T-helper 9 cell (primary cell): ENCODE measurements around the gene ALAS1.

Source experiments
- DNase-seq: peaks from one replicate; pipeline ENCODE4 v3.0.0-alpha.2; 2020

Gene ALAS1

DNA sequence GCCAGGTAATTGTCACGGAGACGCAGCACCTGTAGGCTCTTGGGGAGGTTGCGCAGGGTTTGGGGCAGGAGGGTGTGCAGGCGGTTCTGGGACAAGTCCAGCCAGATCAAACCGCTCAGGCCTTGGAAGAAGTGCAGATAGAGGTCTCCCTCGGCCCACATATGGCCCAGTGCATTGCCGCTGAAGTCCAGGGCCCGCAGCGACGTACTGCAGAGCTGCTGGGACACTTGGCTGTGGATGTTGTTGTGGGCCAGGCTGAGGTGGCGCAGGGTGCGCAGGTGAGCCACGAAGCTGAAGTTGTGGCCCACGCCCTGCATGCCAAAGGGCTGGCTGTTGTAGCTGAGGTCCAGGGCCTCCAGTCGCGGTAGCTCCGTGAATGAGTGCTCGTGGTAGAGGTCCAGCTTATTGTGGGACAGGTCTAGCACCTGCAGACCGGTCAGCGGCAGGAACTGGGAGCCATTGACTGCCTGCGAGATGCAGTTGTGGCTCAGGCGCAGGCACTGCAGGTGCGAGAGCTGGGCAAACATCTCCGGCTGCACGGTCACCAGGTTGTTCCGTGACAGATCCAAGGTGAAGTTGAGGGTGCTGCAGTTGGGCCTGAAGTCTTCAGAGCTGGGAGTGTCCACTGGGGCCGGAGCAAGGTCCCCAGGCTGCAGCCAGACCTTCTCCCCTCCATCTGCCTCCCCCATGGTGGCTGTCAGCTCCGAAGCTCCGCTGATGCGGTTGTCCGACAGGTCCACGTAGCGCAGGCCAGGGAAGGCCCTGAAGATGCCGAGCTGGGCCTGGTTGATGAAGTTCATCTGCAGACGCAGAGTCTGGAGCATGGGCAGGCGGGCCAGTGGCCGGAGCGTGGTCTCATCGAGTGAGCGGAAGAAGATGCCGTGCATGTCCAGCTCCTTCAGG, 24.6 kb downstream of the ALAS1 start:
- no peak for DNase-seq

DNA sequence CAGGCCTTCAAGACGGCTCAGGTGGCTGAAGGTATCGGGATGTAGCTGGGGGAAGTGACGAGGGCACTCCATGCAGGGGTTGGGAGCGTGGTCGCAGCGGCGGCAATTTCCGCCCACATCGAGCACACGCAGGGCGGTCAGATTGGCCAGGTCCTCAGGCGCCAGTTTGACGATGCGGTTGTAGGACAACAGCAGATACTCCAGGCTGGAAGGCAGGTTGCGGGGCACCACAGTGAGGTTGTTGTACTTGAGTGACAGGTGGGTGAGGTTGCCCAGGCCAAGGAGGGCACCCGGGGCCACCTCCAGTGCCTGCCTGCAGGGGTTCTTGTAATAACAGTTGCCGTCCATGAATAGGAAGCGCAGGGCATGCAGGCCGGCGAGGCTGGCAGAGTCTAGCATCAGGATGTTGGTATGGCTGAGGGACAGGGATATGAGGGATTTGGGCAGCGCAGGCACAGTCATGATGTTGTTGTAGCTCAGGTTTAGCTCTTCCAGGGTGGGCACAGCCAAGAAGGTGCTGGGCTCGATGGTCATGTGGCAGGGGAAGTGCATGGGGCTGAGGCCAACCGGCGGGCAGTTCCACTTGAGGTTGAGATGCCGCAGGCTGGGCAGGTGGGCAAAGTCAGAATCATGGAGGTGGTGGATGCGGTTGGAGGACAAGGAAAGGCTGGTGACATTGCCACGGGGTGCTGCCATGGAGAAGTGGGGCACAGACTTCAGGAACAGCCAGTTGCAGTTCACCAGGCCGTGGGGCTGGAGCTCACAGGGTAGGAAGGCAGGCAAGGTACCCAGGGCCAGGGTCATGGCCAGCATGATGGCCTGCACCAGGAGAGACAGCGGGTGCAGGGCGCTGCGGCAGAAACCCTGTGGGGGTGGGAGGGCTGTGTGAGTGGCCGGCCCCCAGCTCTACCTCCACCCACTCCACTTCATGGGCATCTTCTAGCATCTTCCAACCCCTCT, 25.8 kb downstream of the ALAS1 start:
- no peak for DNase-seq

DNA sequence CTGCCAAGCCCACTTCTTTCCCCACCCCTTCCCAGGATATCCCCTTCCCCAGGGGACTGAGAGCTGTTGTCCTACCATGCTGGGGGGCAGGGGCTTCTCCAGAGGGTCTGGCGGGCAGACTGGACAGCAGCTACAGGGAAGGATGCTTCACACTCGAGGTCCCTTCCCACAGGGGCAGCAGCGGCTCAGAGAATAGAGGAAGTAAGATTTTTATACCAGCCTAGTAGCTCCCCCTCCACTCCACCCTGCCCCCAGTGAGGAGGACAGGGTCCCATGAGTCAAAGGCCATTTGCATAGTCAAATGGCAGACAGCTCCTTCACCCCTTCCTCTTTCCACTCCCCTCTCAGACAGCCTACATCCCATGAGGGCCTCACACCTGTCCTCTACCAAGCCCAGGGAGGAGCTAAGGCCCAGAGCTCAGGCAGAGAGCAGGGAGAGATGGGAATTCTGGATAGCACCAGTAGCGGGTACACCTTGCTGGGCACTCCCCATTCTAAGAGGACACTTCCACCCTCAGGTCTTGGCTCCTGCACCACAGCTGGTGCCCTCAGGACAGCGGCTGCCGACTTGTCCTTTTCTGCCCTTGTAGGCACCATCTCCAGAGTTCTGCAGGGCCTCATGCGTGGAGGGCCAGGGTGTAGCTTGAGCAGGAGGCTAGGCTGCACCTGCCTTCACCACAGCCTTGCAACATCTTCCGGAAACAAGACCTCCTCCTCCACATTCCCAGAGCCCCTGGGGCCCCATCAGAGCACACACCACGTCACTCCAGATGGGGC, 27.7 kb downstream of the ALAS1 start, which contains the start of gene TLR9:
TSS of gene TLR9 (minus strand) at position 194 of the 777 bp plus-strand sequence. CDS start at position 78, 116 bp downstream.
- DNase-seq = no peak

DNA sequence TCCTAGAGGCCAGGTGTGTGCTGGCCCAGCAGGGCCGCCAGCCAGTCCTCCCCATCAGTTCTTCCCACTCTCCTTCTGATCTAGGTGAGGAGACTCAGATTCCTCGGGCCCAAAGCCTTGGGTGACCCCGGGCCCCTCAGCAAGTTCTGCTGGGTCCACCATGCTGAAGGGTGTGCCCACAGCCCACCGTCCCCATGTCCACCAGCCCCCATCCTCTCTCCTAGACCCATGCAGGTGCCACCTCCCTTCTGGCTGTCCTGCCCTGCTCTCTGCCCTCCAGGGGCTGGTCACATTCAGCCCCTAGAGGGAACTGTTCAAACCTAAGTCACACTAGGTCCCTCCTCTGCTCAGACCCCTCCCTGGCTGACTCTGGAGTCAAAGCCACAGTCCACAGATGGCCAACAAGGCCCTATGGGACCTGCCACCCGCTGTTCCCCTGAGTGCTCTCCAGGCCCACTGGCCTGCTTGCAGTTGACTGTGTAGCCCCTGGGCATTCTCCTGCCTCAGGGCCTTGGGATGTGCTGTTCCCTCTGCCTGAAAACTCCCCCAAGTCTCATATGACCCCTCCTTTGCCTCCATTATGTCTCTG, 28.4 kb downstream of the ALAS1 start:
- no peak for DNase-seq

DNA sequence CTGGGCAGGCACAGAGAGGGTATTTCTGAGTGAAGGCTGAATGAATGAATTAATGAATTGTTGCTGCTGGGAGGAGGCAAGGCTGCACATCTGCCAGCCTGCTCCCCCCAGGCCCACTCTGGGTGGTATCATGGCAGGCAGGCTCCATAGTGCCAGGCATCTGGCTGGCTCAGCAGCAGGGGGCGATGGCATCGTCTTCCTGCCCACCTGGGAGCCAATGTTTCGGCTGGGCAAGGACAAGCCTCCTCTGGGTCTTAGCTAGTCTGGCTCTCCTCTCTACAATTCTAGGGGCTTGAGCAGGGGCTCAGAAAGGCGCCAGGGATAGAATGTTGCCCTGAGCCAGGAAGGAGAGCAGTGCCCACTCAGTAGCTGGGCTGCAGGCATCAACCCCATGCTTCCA, 29.2 kb downstream of the ALAS1 start:
- no peak for DNase-seq

DNA sequence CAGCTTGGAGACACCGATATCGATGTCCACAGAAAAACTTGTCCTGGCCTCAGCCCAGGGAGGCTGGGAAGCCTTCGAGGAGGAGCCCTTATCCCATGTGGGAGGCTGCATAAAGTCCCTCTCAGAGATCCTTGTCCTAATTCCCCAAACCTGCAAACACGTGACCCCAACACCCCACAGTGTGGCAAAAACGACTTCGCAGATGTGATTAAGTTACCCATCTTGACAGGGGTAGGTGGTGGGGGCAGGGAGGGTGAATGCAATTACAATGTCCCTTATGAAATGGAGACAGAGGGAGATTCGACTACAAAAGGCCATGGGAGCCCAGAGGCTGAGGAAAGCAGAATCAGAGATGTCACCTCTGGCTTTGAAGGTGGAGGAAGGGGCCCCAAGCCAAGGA, 29.8 kb downstream of the ALAS1 start:
- no peak for DNase-seq

DNA sequence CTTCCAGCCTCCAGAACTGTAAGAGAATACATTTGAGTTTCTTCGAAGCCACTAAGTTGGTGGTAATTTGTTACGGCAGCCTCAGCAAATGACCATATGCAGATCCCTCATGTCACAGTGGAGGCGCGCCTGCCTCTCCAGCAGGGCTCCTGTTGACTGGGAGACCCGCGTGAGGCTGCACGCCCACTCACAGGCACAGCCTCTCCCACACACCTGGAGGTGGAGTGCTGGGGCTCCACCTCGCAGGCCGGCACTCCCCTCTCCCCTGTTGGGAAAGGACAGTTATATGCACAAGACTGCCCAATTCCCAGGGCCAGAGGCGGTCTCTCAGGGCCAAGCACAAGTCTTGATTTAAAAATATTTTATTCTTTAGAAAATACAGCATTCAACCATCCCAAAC, 30.3 kb downstream of the ALAS1 start:
- no peak for DNase-seq

DNA sequence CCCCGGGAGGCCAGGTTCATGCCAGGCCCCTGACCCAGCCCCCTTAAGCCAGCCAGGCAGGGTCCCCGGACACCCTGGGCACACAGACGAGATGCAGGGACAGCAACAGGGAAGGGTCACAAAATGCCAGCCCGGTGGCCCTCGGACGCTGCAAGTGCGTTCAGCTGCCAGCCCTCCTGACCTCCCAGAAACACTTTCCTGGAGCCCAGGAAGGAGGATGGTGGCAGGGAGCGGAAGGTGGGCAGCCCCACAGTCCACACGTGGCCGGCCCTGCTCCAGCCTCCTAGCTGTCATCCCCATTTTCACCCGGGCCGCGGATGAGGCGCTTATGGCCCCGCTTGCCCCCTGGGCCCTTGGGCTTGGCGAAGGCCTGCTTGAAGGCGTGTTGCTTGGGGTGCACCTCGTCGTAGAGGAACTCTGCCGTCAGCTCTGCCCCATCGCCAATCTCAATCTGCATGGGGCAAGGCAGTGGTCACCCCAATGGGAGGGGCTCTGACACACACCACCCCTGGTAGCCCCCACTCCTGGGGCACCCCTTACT, 30.9 kb downstream of the ALAS1 start:
- DNase-seq = no peak

DNA sequence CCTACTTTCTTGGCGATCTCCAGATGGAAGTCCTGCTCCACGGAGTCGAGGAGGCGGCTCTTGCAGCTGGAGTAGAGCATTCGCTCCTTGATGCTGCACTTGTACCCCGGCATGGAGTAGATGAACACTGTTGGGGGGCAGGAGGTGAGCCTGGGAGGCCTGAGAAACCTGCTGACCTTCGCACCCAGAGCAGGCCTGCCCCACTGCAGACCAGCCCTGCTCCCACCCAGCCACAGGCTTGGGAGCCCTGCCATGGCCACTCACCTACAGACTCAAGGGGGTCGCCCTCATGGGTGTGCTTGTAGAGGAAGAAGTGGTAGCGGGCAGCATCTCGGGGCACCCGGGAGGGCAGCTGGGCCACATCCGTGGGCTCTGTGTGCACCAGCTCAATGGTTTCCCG, 31.7 kb downstream of the ALAS1 start:
- no peak for DNase-seq

DNA sequence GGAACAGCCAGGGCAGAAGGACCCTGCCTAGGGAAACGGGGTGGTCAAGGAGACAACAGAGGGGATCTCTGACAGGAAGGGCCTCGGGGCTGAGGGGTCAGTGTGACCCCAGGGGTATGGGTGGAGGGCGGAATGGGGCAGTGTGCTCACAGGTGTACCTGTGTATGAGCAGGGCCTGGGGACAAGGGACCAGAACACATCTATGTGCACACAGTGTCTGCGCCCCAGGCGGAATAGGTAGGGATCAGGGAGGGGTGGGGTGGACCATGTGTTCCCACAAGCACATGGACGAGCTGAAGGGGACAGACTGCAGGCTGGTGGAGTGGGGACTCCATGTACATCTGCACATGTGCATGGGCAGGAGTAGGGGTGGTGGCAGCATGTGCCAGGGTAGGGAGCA, 32.5 kb downstream of the ALAS1 start:
- DNase-seq = no peak

DNA sequence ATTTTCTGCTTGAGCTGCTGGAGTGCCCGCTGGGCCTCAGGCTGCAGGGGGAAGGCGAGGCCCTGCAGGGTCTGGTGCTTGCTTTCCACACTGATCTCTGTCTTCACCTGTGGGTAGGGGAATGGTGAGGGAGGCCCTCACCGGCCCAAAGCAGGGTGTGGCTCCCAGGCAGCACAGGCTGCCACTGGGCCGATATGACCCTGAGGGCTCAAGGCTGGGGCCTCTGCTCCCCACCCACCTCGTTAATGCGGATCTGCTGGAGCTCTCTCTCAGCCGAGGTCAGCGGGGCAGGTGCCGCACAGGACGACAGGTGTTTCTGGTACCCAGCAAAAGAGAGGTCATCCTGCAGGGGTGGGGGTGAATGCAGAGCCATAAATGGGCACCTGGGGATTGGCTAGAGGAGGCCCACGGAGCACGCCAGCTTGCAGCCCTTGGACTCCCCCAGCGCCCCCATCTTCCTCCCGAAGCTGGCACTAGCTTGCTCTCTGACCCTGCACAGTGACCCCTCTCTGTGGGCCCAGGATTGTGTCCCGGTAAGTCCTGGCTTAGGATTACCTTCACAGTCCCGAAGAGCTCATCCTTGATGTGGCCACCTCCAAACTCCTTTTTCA, 33.0 kb downstream of the ALAS1 start:
- no peak for DNase-seq

DNA sequence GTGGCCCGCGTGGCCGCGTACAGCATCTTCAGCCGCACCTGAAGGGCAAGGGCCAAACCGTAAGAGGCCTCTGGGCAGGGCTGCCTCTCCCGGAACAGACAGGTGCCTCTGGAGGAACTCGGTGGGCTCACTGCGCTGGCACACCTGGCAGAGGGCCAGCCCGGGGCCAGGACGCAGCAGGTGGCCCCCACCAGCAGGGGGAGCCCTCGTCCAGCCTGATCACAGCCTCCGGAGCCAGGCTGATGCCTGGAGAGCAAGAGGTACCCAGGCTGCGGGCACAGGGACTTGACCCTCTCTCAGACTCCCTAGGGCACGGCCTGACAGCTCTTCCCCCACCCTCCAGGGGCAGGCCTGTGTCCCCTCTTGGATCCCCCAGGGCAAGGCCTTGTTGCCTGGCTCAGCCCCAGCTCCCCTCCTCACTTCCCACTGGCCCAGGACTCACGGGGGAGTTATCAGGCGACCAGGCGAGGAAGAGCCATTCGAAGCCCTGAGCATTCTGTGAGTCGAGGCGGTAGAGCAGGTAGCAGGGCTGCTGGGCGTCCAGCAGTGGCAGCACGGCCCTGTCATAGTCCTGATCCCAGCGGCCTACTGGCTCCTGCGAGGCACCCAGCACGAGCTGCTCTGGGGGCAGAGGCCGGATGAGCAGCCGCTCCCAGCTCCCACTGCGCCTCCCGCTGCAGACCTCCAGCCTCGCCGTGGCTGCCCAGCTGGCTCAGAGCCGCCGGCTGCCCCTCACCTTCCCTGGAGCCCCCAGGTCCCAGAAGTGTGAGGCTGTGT, 33.7 kb downstream of the ALAS1 start:
- DNase-seq = peak; percentile 97

DNA sequence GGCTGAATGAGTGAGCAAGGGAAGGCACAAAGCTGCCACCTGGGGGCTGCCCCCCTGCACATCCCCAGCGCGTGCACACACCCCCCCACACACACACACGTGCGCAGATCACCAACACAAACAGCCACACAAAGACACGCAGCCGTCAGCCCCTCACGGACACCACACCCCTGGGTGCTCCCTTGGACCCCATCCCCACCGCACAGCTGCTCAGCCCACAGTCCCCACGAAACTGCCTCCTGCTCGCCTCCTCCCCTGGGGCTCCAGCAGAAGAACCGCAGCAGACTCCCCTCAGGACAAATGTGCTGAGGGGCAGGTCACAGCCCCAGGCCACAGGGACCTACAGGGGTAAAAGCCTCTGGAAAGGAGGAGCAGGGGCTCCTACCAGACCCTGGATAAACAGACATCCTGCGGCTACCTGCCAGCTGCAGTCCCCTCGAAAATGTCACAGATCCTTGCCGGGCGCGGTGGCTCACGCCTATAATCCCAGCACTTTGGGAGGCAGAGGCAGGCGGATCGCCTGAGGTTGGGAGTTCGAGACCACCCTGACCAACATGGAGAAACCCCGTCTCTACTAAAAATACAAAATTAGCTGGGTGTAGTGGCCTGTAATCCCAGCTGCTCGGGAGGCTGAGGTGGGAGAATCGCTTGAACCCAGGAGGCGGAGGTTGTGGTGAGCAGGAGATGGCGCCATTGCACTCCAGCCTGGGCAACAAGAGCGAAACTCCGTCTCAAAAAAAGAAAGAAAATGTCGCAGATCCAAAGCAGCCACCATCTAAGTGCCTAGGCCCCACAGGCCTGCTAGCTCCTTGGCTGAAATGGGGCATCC, 34.5 kb downstream of the ALAS1 start:
- no peak for DNase-seq

DNA sequence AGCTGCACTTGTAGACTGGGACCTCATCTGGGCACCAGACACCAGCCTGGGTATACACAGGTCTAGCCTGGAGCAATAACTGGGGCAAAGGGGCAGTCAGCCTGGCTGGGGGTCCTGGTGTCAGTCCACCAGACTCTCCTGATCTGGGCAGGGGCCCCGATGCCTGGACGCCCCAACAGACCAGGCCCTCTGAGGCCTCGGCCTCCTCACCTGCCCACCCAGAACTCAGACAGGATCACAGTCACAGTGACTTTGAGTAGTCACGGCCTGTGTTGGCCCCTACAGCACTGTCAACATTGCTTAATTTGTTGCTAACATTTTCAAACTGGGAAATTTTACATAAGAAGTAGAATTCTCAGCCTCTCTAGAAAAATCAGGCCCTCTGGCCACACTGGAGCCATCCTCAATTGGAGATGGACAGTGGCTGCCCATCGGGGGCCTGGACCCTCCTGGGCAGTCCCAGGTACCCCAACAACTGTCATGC, 35.2 kb downstream of the ALAS1 start:
- no peak for DNase-seq

DNA sequence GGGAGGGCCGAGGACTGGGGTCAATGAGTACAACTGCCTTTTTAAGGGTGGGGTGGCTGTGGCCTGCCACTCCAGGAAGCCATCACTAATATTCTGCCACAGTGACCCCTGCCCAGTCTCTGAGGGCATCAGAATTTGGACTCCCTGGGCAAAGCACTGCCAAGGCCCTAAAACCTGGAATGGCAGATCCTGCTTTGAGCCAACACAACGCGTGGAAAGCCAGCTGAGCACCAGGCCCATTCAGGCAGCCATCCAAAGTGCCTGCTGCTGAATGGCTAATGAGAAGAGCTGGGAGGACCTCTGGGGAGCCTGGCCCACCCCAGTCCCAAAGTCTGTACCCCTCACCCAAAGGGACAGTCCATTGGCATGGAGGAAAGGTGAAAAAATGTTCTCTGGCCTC, 36.0 kb downstream of the ALAS1 start:
- no peak for DNase-seq

DNA sequence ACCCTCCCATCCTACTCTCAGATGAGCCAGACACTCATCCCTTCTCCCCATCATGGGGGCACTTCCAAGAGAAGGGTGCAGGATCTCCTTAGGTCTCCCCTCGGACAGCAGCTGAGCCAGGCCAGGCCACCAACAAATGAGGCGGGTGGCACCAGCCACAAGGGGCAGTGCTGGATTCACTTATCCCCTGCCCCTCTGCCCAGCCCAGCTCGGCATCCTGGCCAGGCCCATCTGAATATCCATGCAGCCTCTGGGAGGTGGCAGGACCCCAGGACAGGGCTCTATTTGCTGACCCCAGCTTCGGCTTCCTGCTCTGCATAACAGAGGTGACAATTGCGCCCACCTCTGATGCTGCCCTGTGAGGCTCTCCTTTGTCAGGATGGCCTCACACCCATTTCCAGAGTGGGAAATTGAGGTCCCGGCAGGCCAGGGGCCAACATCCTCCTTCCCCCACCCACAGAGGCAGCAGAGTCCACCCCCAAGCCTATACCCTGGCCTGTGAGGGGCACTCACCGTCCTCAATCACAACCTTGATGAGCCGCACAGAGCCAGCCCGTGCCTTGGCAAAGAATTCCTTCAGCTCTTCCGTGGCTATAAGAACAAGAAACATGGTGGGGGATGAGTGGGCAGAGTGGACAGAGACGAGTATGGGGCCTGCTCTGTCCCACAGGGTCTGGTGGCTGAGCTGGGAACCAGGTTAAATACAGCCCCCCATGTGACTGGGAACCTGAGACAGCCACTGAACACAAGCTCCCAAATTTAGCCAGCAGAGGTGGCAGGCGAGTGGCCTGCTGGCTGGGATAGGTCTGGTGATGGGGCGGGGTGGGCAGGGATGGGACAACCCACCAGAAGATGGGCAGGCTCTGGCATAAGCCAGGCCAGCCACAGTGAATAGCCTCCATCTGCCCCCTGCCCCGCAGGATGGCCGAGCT, 36.8 kb downstream of the ALAS1 start:
- DNase-seq = no peak

DNA sequence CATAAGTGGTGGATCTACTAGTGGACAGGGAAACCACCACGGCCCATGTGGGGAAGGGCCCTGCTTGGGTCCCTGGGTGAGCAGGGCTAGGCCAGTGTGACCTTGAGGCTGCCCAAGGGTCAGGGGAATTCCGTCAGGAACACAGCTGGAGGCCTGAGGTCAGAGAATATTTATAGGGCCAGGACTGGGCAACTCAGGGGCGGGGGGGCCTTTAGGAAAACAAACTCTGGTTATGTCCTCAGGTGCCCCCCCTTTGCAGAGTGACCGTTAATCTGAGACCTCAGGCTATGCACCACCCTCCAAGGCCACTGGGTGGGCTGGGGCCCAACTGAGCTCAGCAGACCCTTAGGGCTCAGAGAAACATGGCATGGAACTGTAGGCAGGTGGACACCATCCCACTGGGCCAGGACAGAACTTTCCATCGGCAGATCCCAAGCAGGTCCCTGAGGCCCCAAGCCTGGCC, 38.5 kb downstream of the ALAS1 start:
- DNase-seq = no peak

DNA sequence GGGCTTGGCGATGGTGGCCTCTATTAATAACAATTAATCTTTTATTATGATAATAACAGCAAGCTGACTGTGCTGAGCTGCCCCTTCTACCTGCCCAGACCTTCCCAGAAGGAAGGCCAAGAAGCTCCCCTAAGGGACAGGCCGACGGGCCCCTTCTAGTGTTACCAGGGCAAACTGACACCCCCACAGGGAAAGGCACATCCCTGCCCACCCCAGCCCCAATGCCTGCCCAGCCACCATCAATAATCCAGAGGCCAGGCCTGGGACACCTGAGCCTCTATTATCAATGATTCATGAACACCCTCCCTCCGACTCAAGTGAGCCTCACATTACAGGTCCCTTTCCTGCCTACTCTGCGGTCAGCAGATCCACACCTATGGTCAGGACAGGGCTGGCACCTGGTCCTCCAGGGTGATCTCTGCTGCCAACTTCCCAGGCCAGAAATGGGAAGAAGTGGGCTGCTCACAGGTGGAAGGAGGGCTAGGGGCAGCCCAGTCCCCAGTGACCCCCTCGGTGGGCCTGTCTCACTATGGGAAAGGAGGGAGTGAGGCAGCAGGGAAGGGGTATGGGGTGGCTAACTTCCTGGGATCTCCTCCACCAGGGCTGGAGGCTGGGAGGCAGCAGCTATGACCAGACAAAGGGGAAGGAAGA, 39.2 kb downstream of the ALAS1 start:
- DNase-seq = no peak
